Mesodermal cell (in vitro differentiated cells): Measurements from ENCODE around the gene STK11.

ENCODE experiments used
- H3K27ac ChIP-seq: 2 replicates; pipeline ENCODE4 v1.7.0; 2013; ENCODE audit warnings: mild to moderate bottlenecking, low read depth, low read length, moderate library complexity; ENCODE audit not compliant: severe bottlenecking
- H3K36me3 ChIP-seq: 2 replicates; pipeline ENCODE4 v1.7.1; 2013; ENCODE audit warnings: mild to moderate bottlenecking, low read length, moderate library complexity; ENCODE audit not compliant: control insufficient read depth, insufficient read depth
- H3K4me1 ChIP-seq: one replicate; pipeline ENCODE4 v1.7.1; 2013; ENCODE audit warnings: mild to moderate bottlenecking, low read length; ENCODE audit not compliant: insufficient read depth, control insufficient read depth, poor library complexity, severe bottlenecking
- H3K4me3 ChIP-seq: 2 replicates; pipeline ENCODE4 v1.7.0; 2013; ENCODE audit warnings: low read length, control low read depth, mild to moderate bottlenecking; ENCODE audit not compliant: insufficient read depth, poor library complexity, severe bottlenecking; ENCODE audit errors: extremely low read depth
- H3K9me3 ChIP-seq: 2 replicates; pipeline ENCODE4 v1.7.1; 2013; ENCODE audit warnings: mild to moderate bottlenecking, low read length, moderate library complexity; ENCODE audit not compliant: control insufficient read depth
- WGBS, 2 experiments: methylation state at CpG; one replicate each; pipeline ENCODE4 v1.1.5; 2013; ENCODE audit warnings: missing lambda C conversion rate in 2 of 2; ENCODE audit not compliant: insufficient coverage in 2 of 2; 5-methylcytosine and 5-hydroxymethylcytosine counted together

STK11 gene

DNA sequence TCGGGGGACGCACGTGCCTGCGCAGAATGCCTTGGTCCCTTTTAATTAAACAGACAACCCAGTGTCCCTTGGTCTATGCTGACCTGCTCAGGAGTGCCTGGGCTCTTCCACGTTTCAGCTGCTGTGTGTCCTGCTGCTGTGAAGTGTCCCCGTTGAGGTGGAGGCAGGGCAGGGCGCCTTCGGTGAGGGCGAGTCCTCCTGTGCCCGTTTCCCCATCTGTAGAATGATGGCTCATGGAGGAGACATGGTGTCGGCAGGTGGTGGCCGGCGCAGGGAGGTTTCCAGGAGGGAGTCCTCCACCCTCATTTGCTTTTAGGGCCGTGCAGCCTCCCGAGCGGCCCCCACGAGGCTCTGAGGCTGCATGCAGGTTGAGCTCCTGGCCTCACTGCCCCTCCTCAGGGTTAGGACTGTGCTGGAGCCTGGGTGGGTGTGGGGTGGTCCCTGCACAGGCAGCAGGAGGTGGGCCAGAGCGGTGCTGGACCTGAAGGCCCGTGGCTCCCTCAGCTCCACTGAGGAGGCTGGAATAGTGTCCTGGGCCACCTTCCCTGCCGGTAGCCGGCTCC, 8.8 kb downstream of the STK11 start:
- H3K4me3 ChIP-seq: no peak overlapping the region
- peaks cover 38% of the 10 kb centered on the region for H3K36me3 ChIP-seq
- peaks cover 27% of the 10 kb centered on the region for H3K4me1 ChIP-seq
- 91 to 93% methylated on average over 15 to 19 of the region's 21 CpGs for WGBS, 2 experiments
- no peaks in the 10 kb centered on the region for H3K9me3 ChIP-seq
- peak overlapping the region; percentile 74 for H3K27ac ChIP-seq

DNA sequence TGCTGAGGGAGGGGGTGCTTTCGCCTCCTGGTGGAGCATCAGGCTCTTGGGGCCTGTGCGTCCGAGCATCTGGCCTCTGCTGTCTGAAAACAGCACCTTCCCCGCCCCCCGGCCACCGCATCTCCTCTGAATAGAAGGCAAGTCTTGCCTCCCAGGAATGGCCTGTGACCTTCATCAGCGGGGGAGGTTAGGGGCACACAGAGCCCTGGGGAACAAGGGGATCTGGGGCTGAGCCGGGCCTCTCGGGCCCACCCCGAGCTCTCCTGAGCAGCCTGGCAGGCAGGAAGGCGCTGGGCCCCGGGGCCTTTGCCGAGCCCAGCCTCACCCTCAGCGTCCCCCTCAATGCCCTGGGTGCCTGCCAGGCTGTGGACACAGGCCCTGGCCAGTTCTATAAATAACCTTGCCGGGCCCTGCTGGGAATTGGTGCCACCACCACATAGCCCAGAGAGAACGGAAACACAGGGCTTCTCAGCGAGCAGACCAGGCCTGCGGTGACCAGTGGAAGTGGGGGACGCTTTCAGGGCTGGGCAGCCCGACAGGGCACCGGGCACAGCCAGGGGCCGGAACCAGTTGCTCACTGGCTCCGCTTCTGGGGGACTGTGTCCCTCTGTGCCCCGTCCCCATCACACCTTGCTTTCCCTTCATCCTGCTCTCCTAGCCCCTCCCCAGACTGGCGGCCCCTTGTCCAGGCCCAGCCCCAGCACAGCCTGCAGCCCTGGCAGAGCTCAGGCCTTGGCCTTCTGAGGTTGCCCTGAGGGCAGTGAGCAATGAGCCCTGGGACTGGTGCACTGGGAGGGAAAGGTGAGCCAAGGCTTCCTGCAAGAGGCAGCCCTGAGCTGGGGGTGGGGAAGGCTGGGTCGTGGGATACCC, 9.5 kb downstream of the STK11 start:
- Histone ChIP-seq H3K9me3 (no peaks in the 10 kb centered on the region), H3K4me3 (no peak overlapping the region), H3K36me3 (peaks cover 32% of the 10 kb centered on the region), H3K27ac (peak overlapping the region; percentile 45), H3K4me1 (peaks cover 23% of the 10 kb centered on the region)
- WGBS, 2 experiments: 92 to 95% methylated on average over 24 to 25 of the region's 26 CpGs

DNA sequence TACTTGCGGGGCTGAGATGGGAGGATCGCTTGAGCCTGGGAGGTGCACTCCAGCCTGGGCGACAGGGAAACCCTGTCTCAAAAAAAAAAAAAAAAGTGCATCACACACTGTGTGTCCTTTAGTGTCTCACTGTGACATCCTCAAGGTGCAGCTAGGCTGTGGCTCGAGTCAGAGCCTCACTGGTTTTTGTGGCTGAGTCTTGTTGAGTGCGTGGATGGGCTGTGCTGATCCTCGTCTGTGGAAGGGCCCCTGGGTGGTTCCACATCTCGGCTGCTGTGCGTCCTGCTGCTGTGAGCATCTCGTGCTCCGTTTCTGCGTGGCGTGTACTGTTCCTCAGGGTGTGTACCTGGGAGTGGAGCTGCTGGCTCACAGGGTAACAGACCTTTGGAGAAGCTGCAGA, 11.2 kb downstream of the STK11 start:
- Histone ChIP-seq H3K36me3 (peaks cover 27% of the 10 kb centered on the region), H3K4me1 (peaks cover 24% of the 10 kb centered on the region), H3K9me3 (no peaks in the 10 kb centered on the region), H3K27ac (no peak overlapping the region), H3K4me3 (no peak overlapping the region)
- 95 to 96% methylated on average over 12 of the region's 12 CpGs for WGBS, 2 experiments

DNA sequence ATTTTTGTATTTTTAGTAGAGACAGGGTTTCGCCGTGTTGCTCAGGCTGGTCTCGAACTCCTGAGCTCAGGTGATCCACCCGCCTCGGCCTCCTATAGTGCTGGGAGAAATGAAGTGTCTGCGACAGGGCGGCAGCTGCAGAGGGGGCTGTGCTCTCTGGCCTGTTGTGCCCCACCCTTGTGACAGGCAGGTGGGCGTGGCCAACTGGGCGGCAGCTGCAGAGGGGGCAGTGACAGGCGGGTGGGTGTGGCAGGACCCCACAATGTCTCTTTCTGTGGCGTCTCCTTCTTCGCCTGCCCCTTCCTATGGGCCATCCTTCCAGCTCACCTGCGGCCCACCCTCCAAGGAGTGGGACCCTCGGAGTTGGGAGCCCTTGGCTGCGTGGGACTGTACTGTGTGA, 11.8 kb downstream of the STK11 start:
- Histone ChIP-seq H3K4me1 (peaks cover 25% of the 10 kb centered on the region), H3K9me3 (no peaks in the 10 kb centered on the region), H3K36me3 (peaks cover 27% of the 10 kb centered on the region), H3K4me3 (no peak overlapping the region), H3K27ac (no peak overlapping the region)
- 81 to 86% methylated on average over 12 to 14 of the region's 15 CpGs for whole genome bisulfite sequencing, 2 experiments

DNA sequence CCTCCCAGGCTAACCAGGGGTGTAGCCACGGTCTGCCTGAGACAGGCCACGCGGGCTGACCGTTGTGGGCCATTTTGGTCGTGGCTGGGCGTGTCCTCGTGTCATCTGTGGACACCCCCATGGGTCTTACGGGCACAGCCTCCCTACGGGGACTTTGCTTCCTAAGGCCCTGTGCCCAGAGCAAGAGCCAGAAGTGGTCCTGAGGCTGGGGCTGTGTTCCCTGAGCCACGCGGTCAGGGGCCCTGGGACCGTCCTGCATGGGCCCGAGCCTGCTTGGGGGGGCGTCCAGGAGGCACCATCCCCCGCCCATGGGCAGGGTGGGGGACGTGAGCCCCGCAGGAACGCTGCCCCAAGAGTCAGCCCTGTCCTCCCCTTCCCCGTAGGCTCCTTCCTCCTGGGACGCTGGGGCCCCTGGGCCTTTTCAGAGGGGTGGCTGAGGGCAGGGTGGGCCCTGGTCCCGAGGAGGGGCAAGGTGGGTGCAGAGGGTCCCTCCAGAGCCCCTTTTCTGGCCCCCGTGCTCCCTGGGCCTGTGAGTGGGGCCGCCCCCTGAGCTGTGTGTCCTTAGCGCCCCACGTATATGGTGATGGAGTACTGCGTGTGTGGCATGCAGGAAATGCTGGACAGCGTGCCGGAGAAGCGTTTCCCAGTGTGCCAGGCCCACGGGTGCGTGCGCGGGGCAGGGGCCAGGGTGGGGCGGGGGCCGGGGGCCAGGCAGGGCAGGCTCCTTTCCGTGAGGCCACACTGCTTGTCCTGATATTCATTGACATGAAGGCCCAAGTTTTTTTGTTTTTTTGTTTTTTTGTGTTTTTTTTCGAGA, 13.4 kb downstream of the STK11 start:
- Histone ChIP-seq H3K4me3 (no peak overlapping the region), H3K9me3 (no peaks in the 10 kb centered on the region), H3K27ac (no peak overlapping the region), H3K36me3 (peaks cover 33% of the 10 kb centered on the region), H3K4me1 (peaks cover 17% of the 10 kb centered on the region)
- 92 to 95% methylated on average over 29 to 30 of the region's 37 CpGs for WGBS, 2 experiments

DNA sequence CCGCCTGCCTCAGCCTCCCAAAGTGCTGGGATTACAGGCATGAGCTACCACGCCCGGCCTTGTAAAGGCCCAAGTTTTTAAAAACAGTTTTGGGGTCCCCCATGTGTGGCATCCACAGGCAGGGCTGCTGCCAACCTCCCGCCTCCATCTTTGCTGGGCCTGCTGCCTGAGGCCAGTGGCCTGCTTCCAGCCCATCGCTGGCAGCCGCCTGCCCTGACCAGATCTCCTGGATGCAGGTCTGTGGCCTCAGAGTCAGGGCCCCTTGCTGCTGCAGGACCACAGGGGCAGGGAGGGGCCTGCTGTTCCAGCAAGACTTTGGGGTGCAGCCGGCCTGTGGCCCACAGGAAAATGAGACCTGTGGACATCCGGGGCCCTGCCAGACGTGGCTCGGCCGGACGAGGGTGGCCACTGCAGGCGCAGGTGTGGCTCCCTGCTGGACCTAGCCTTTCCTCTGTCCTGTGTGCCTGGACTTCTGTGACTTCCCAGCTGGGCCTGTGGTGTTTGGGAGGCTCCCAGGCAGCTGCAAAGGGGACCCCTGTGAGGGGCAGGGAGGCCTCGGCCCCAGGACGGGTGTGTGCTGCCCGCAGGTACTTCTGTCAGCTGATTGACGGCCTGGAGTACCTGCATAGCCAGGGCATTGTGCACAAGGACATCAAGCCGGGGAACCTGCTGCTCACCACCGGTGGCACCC, 14.4 kb downstream of the STK11 start:
- H3K9me3 ChIP-seq: no peaks in the 10 kb centered on the region

DNA sequence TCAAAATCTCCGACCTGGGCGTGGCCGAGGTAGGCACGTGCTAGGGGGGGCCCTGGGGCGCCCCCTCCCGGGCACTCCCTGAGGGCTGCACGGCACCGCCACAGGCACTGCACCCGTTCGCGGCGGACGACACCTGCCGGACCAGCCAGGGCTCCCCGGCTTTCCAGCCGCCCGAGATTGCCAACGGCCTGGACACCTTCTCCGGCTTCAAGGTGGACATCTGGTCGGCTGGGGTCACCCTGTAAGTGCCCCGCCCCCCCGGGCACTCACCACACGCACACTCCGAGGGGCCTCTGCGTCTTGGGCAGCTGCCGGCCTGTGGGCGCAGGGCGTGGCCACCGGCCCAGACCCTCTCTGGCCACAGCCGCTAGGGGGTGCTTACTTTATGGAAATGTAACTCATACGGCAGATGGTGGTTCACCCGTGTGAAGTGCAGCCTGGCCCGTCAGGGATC, 14.9 kb downstream of the STK11 start:
- 92 to 94% methylated on average over 32 to 33 of the region's 33 CpGs for WGBS, 2 experiments
- H3K36me3 ChIP-seq: peaks cover 45% of the 10 kb centered on the region
- H3K4me3 ChIP-seq: no peak overlapping the region
- no peak overlapping the region for H3K27ac ChIP-seq
- no peaks in the 10 kb centered on the region for H3K9me3 ChIP-seq
- H3K4me1 ChIP-seq: peaks cover 3% of the 10 kb centered on the region

More for the DNA sequence above, 14.4 kb downstream of the STK11 start:
- Histone ChIP-seq H3K27ac (no peak overlapping the region), H3K36me3 (peaks cover 42% of the 10 kb centered on the region), H3K4me1 (peaks cover 8% of the 10 kb centered on the region), H3K4me3 (no peak overlapping the region)
- 98% methylated on average over 17 to 19 of the region's 19 CpGs for WGBS, 2 experiments

DNA sequence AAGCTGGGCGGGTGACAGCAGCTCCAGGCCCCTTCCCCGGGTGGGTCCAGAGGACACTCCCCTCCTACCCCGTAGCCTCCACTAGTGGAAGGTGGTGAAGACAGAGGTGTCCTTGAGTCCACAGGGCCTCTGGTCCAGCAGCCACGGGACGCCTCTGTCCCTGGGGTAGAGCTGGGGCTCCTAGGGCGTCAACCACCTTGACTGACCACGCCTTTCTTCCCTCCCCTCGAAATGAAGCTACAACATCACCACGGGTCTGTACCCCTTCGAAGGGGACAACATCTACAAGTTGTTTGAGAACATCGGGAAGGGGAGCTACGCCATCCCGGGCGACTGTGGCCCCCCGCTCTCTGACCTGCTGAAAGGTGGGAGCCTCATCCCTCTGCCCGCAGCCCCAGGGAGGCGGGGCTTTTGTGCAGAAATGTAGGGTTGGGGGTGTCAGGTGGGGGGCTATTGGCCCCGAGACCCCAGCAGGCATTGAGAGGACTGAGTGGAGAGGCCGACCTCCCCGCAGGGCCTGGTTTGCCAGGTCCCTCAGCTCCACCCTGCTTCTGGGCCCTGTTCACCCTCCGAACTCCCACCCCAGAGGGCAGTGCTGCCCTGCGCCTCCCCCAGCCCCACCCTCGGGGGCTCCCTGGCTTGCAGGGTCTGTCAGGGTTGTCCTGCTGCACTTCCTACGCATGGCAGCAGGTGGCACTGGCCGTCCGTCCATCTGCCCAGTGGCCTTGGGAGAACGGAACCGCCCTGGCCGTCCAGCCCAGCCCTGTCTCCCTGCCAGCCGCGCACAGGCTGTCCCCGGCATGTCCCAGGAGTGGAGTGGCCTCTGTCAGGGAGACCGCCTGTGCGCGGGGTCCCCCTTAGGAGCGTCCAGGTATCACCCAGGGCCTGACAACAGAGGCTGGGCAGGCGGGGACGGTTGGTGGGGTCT, 15.7 kb downstream of the STK11 start:
- Histone ChIP-seq H3K36me3 (peaks cover 51% of the 10 kb centered on the region), H3K4me3 (no peak overlapping the region), H3K27ac (no peak overlapping the region), H3K9me3 (no peaks in the 10 kb centered on the region), H3K4me1 (peaks cover 2% of the 10 kb centered on the region)
- 83 to 86% methylated on average over 20 to 31 of the region's 38 CpGs for WGBS, 2 experiments

DNA sequence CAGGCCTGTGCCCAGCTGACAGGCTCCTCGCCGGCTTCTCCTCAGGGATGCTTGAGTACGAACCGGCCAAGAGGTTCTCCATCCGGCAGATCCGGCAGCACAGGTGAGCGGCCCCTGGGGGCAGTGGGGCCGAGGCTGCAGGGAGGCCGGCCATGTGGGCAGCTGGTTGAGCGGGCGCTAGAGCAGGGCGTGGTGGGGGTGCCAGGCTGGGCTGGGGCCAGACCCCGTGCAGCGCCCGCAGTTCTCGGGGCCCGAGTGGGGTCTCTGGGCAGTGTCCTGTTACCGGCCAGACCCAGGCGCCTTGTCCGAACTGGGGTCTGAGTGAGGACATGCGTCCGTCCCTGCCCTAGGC, 16.3 kb downstream of the STK11 start:
- no peak overlapping the region for H3K4me3 ChIP-seq
- no peaks in the 10 kb centered on the region for H3K9me3 ChIP-seq
- peaks cover 2% of the 10 kb centered on the region for H3K4me1 ChIP-seq
- peaks cover 53% of the 10 kb centered on the region for H3K36me3 ChIP-seq
- 93 to 94% methylated on average over 22 of the region's 22 CpGs for WGBS, 2 experiments
- no peak overlapping the region for H3K27ac ChIP-seq
